Muscle of back (tissue), 11 donors: Measurements from ENCODE around the gene PCDHGB4. TPM values are rescaled to one million over a fixed set of nuclear protein-coding genes. Genes with fewer than 3 reads are reported as not detected.
"Not testable (repeated sequence)": the region's sequence is repeated elsewhere in the genome, so short reads cannot be mapped to it uniquely, and the experiment has no call there.

Source experiments
- DNase-seq, 3 donors: peaks; one replicate each; pipeline versions ENCODE4 v3.0.0 to v3.0.0-alpha.2; 2013
- polyA plus RNA-seq, 10 donors: library from polyadenylated mRNA; unstranded; fragments of 120-200 nt; gene quantifications; one replicate each; pipeline ENCODE4 v1.2.1, GENCODE V29; 2013; ENCODE audit not compliant: insufficient read length in 10 of 10

PCDHGB4 gene
- polyA plus RNA-seq, 10 donors, result 1.7 to 3.9 (median 2.5) TPM

DNA sequence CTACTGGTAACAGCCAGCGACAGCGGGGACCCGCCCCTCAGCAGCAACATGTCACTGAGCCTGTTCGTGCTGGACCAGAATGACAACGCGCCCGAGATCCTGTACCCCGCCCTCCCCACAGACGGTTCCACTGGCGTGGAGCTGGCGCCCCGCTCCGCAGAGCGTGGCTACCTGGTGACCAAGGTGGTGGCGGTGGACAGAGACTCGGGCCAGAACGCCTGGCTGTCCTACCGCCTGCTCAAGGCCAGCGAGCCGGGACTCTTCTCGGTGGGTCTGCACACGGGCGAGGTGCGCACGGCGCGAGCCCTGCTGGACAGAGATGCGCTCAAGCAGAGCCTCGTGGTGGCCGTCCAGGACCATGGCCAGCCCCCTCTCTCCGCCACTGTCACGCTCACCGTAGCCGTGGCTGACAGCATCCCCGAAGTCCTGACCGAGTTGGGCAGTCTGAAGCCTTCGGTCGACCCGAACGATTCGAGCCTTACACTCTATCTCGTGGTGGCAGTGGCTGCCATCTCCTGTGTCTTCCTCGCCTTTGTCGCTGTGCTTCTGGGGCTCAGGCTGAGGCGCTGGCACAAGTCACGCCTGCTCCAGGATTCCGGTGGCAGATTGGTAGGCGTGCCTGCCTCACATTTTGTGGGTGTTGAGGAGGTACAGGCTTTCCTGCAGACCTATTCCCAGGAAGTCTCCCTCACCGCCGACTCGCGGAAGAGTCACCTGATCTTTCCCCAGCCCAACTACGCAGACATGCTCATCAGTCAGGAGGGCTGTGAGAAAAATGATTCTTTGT, 7.1 kb downstream of the PCDHGB4 start:
- DNase-seq, result not testable (repeated sequence)

DNA sequence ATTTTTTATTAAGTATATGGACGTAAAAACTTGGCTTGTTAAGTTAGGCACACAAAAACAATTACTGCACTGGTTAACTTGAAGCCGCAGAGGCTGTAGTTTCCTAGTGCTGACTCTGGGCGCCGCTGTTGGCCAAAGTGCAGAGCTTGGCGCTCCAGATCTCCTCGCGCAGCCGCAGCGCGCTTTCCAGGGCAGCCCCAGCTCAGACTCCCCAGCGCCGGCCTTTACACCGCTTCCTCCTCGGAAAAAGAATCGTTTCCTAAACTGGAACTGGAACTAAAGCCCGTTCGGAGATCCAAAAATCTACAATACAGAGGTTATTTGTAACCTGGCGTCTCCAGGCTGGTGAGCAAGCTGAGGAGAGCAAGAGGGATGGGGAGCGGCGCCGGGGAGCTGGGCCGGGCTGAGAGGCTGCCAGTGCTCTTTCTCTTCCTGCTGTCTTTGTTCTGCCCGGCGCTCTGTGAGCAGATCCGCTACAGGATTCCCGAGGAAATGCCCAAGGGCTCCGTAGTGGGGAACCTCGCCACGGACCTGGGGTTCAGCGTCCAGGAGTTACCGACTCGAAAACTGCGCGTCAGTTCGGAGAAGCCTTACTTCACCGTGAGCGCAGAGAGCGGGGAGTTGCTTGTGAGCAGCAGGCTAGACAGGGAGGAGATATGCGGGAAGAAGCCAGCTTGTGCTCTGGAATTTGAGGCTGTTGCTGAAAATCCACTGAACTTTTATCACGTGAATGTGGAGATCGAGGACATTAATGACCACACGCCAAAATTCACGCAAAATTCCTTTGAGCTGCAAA, 10.5 kb downstream of the PCDHGB4 start, which contains the start of gene PCDHGB5:
Gene PCDHGB5, plus strand, starts transcription at position 192 of the 796 bp plus-strand sequence. Its CDS starts 181 bp downstream, at position 373.
- peak in 1 of 3 donors; percentile 24 for DNase-seq

DNA sequence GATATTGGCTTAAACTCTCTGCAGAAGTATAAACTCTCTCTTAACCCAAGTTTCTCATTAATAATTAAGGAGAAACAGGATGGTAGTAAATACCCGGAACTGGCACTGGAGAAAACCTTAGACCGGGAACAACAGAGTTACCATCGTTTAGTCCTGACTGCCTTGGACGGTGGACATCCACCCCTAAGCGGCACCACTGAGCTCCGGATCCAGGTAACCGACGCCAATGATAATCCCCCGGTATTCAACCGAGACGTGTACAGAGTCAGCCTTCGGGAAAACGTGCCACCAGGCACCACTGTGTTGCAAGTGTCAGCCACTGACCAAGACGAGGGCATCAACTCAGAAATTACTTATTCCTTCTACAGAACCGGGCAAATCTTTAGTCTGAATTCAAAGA, 11.1 kb downstream of the PCDHGB4 start:
- no peak for DNase-seq

DNA sequence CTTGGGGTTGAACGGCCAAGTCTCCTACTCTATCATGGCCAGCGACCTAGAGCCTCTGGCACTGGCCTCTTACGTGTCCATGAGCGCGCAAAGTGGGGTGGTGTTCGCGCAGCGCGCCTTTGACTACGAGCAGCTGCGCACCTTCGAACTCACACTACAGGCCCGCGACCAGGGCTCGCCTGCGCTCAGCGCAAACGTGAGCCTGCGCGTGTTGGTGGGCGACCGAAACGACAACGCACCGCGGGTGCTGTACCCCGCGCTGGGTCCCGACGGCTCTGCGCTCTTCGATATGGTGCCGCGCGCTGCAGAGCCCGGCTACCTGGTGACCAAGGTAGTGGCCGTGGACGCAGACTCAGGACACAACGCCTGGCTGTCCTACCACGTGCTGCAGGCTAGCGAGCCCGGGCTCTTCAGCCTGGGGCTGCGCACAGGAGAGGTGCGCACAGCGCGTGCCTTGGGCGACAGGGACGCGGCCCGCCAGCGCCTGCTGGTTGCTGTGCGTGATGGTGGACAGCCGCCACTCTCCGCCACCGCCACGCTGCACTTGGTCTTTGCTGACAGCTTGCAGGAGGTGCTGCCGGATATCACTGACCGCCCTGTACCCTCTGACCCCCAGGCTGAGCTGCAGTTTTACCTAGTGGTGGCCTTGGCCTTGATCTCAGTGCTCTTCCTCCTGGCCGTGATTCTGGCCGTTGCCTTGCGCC, 12.2 kb downstream of the PCDHGB4 start:
- DNase-seq, result no peak

DNA sequence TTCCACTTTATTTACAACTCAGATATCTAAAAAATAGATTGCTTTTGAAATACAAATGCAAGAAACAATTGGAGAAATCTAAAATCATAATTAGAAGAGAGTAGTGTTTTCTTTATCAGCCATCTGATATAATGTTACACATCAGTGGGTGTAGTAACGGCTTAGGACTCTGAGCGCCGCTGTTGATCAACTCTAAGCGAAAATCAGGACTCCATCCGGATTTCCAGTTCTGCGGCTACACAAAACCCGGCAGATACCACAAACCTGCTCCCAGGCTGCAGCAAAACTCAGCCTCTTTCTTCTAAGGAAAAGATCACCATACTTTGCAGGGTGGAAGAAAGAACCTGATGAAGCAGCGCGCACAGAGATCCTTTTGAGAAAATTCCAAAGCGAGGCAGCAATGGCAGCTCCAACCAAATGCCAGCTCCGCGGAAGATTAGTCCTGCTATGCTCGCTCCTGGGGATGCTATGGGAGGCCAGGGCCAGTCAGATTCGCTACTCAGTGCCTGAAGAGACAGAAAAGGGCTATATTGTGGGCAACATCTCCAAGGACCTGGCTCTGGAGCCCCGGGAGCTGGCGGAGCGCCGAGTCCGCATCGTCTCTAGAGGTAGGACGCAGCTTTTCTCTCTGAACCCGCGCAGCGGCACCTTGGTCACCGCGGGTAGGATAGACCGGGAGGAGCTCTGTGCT, 15.2 kb downstream of the PCDHGB4 start, which contains the start of gene PCDHGA9:
Gene PCDHGA9, plus strand, starts transcription at position 226 of the 691 bp plus-strand sequence. Its CDS starts 175 bp downstream, at position 401.
- DNase-seq, result no peak

DNA sequence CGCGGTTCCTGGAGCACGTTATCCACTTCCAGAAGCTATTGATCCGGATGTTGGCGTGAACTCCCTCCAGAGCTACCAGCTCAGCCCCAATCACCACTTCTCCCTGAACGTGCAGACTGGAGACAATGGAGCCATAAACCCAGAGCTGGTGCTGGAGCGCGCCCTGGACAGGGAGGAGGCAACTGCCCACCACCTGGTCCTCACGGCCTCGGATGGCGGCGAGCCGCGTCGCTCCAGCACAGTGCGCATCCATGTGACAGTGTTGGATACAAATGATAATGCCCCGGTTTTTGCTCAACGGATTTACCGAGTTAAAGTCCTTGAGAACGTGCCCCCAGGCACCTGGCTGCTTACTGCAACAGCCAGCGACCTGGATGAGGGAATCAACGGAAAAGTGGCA, 15.9 kb downstream of the PCDHGB4 start:
- no peak for DNase-seq

DNA sequence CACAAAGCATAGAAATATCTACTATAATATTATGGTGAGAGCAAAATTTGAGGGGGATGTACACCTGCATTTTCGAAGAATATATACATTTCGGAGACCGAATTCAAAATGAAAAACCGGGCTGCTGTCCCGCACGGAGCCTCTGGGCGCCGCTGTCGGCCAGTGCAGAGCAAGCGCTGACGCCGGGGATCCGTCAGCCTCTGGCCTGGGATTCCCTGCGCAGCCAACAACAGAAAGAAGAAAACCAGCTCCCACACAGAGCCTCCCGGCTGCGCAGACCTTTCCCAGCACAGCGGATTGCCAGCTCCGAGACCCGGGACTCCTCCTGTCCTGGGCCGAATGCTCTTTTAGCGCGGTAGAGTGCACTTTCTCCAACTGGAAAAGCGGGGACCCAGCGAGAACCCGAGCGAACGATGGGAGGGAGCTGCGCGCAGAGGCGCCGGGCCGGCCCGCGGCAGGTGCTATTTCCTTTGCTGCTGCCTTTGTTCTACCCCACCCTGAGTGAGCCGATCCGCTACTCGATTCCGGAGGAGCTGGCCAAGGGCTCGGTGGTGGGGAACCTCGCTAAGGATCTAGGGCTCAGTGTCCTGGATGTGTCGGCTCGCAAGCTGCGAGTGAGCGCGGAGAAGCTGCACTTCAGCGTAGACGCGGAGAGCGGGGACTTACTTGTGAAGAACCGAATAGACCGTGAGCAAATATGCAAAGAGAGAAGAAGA, 20.4 kb downstream of the PCDHGB4 start, which contains the start of gene PCDHGB6:
Gene PCDHGB6, plus strand, starts transcription at position 232 of the 716 bp plus-strand sequence. Its CDS starts 182 bp downstream, at position 414.
- peak in 1 of 3 donors; percentile 57 for DNase-seq

DNA sequence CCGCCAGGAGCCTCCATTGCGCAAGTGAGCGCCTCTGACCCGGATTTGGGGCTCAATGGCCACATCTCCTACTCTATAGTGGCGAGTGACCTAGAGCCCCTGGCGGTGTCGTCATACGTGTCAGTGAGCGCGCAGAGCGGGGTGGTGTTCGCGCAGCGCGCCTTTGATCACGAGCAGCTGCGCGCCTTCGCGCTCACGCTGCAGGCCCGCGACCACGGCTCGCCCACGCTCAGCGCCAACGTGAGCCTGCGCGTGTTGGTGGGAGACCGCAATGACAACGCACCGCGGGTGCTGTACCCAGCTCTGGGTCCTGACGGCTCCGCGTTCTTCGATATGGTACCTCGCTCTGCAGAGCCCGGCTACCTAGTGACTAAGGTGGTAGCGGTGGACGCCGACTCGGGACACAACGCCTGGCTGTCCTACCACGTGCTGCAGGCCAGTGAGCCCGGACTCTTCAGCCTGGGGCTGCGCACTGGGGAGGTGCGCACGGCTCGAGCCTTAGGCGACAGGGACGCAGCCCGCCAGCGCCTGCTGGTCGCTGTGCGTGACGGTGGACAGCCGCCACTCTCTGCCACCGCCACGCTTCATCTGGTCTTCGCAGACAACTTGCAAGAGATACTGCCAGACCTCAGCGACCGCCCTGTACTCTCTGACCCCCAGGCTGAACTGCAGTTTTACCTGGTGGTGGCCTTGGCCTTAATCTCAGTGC, 22.3 kb downstream of the PCDHGB4 start:
- DNase-seq, result no peak

DNA sequence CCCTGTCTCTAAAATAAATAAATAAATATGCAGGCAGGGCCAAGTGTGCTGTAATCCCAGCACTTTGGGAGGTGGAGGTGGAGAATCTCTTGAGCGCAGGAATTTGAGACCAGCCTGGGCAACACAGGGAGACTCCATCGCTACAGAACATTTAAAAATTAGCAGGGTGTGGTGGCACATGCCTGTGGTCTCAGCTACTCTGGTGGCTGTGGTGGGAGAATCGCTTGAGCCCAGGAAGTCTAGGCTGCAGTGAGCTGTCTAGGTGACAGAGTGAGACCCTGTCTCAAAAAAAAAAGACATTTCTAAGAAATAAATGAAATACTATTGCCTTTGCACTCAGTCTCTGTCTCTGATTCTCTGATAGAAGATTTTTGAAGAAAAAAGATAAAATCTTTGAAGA, 24.1 kb downstream of the PCDHGB4 start:
- DNase-seq, result no peak

DNA sequence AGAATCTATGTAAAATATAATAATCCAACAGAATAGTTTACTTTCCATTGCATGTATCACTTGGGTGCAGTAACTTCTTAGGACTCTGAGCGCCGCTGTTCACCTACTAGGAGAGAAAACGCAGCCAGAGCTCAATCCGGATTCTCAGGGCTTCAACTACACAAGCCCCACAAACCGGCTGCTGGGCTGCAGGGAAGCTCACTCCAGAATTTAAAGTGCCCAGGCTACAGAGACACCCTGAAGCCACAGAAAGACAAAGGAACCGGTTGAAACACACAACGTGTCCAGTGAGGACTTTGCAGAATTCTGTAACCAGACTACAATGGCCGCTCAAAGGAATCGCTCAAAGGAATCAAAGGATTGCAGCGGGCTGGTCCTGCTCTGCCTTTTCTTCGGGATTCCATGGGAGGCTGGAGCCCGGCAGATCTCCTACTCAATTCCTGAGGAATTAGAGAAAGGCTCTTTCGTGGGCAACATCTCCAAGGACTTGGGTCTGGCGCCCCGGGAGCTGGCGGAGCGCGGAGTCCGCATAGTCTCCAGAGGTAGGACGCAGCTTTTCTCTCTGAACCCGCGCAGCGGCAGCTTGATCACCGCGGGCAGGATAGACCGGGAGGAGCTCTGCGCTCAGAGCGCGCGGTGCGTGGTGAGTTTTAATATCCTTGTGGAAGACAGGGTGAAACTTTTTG, 25.5 kb downstream of the PCDHGB4 start, which contains the start of gene PCDHGA10:
Gene PCDHGA10, plus strand, starts transcription at position 134 of the 686 bp plus-strand sequence. Its CDS starts 189 bp downstream, at position 323.
- peak in 2 of 3 donors; percentile 34 to 47 for DNase-seq

DNA sequence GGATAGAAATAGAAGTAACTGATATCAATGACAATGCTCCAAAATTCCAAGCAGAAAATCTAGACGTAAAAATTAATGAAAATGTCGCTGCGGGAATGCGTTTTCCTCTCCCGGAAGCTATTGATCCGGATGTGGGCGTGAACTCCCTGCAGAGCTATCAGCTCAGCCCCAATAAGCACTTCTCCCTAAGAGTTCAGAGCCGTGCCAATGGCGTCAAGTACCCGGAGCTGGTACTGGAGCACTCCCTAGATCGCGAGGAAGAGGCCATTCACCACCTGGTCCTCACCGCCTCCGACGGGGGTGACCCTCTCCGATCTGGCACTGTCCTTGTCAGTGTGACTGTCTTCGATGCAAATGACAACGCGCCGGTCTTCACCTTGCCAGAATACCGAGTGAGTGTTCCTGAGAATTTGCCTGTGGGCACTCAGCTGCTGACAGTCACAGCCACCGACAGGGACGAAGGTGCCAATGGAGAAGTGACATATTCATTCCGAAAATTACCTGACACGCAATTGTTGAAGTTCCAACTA, 26.1 kb downstream of the PCDHGB4 start:
- DNase-seq, result no peak

DNA sequence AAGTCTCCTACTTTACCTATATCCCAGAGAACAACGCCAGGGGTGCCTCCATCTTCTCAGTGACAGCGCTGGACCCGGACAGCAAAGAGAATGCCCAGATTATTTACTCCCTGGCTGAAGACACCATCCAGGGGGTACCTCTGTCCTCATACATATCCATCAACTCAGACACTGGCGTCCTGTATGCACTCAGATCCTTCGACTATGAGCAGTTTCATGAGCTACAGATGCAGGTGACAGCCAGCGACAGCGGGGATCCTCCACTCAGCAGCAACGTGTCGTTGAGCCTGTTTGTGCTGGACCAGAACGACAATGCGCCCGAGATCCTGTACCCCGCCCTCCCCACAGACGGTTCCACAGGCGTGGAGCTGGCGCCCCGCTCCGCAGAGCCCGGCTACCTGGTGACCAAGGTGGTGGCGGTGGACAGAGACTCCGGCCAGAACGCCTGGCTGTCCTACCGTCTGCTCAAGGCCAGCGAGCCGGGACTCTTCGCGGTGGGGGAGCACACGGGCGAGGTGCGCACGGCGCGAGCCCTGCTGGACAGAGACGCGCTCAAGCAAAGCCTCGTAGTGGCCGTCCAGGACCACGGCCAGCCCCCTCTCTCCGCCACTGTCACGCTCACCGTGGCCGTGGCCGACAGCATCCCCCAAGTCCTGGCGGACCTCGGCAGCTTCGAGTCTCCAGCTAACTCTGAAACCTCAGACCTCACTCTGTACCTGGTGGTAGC, 27.2 kb downstream of the PCDHGB4 start:
- not testable (repeated sequence) for DNase-seq

DNA sequence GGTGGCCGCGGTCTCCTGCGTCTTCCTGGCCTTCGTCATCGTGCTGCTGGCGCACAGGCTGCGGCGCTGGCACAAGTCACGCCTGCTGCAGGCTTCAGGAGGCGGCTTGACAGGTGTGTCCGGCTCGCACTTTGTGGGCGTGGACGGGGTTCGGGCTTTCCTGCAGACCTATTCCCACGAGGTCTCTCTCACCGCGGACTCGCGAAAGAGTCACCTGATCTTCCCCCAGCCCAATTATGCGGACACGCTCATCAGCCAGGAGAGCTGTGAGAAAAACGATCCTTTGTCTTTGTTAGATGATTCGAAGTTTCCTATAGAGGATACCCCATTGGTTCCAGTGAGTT, 27.7 kb downstream of the PCDHGB4 start:
- DNase-seq, result not testable (repeated sequence)

DNA sequence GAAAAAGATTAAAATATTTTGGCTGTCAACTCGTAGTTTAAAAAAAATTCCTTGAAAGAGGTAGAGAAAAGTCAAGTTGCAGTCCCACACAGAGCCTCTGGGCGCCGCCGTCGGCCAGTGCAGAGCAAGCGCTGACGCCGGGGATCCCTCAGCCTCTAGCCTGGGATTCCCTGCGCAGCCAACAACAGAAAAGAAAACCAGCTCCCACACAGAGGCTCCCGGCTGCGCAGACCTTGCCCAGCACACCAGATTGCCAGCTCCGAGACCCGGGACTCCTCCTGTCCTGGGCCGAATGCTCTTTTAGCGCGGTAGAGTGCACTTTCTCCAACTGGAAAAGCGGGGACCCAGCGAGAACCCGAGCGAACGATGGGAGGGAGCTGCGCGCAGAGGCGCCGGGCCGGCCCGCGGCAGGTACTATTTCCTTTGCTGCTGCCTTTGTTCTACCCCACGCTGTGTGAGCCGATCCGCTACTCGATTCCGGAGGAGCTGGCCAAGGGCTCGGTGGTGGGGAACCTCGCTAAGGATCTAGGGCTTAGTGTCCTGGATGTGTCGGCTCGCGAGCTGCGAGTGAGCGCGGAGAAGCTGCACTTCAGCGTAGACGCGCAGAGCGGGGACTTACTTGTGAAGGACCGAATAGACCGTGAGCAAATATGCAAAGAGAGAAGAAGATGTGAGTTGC, 30.1 kb downstream of the PCDHGB4 start, which contains the start of gene PCDHGB7:
Gene PCDHGB7, plus strand, starts transcription at position 184 of the 679 bp plus-strand sequence. Its CDS starts 183 bp downstream, at position 367.
- DNase-seq, result peak; percentile 46 to 72 (median 69)

DNA sequence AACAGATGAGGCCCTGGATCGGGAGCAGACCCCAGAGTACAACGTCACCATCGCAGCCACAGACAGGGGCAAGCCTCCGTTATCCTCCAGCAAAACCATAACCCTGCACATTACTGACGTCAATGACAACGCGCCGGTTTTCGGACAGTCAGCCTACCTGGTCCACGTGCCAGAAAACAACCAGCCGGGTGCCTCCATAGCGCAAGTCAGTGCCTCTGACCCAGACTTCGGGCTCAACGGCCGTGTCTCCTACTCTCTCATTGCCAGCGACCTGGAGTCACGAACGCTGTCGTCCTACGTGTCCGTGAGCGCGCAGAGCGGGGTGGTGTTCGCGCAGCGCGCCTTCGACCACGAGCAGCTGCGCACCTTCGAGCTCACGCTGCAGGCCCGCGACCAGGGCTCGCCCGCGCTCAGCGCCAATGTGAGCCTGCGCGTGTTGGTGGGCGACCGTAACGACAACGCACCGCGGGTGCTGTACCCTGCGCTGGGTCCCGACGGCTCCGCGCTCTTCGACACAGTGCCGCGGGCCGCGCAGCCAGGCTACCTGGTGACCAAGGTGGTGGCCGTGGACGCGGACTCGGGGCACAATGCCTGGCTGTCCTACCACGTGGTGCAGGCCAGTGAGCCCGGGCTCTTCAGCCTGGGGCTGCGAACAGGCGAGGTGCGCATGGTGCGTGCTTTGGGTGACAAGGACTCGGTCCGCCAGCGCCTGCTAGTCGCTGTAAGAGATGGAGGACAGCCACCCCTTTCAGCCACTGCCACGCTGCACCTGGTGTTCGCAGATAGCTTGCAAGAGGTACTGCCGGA, 31.8 kb downstream of the PCDHGB4 start:
- no peak for DNase-seq

DNA sequence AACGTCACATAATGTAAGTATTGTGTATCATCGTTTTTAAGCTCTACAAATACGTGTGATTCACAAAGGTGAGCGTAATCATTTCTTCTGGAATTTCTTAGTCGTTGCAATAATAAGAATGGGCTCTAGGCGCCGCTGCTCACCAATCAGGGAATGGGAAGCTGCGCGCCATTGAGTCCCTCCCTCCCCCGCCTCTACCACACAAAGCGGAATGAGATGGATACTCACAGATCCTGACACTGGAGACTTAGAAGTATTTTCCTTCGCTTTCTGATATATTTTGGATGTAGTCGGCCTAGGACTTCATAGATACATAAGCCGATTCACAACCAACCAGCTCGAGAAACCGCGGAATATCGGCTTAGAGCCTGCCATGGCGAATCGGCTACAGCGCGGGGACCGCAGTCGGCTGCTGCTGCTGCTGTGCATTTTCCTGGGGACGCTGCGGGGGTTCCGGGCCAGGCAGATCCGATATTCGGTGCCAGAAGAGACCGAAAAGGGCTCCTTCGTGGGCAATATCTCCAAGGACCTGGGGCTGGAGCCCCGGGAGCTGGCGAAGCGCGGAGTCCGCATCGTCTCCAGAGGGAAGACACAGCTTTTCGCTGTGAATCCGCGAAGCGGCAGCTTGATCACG, 33.5 kb downstream of the PCDHGB4 start, which contains the start of gene PCDHGA11:
Gene PCDHGA11, plus strand, starts transcription at position 197 of the 634 bp plus-strand sequence. Its CDS starts 177 bp downstream, at position 374.
- peak in 2 of 3 donors; percentile 44 for DNase-seq
